ENCODE results near the gene KRTAP4-4.

GRCh38 chr17:41116297-41116696, 44.3 kb downstream of the KRTAP4-4 start:
- TF ChIP-seq CTCF (IDR thresholded peaks at IDR 0.05; ENCODE audit: low read length), result no peak
- no peak for TF ChIP-seq EZH2 (optimal IDR thresholded peaks at IDR 0.05; ENCODE audit: low read depth, low read length)
- no peak for TF ChIP-seq EZH2phosphoT487 (IDR thresholded peaks at IDR 0.05; ENCODE audit: low read length)
